HCEC 1CT (cell line): Measurements from ENCODE around the gene MYCBPAP.

Experiments
- DNase-seq: peaks from one replicate; pipeline ENCODE4 v3.0.0-alpha.2; 2017

MYCBPAP gene

DNA sequence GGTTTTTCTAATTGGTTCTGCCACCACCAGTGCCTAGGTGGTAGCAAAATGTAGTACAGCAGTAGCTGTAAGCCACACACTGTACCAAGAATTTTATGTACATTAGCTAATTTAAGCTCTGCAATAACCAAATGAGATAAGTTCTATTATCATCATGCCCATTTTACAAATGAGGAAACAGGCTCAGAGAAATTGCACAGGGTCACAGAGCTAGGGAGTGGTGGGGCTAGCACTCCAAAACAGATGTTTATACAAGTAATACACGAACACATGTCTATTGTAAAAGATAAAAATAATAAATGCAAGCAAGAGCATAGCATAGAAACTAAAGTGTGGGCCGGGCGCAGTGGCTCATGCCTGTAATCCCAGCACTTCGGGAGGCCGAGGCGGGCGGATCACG is 16.0 kb upstream of the MYCBPAP start:
- DNase-seq, result no peak

DNA sequence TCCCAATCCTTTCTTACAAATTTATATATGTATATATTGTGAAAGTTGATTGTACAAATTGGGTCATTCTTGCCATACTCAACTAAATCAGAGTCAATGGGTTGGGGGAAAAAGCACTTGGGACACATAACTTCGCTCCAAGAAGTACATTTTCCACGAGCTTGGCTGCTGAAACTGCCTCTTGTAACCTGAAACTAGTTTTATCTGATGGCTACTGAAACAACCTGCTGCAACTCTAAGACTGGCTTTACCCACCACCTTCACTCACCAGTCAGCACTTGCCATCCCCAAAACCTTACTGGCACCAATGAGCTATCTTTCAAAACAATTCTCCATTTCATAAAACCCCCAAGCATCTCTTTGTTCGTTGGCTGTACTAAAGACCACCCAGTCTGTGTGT is 14.5 kb upstream of the MYCBPAP start:
- DNase-seq, result no peak

DNA sequence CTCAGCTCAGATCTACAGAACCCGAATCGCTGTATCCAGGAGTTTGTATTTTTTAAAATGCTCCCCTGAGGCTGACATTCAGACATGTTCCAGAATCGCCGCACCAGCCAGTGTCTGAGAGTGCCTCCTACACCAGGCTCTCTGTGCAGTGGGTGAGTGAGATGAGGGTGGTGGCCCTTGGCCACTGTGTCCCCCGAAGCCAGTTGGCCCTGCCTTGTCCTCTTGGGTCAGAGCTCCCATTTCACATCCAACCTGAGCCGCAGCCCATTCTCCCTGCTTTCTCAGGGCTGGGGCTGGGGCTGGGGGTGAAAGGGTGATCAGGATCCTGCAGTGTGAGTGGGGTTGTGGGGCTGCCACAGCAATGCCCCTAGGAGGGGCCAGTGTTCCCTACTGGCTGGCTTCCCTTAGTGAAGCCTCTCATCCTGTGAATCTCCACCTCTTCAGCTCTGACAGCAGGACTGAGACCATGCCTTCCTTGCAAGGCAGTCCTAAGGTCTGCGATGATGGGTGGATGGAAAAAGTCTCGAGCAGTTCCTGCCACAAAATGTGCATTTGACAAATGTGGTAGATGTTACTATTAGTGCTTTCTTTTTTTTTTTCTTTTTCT is 12.9 kb upstream of the MYCBPAP start:
- DNase-seq, result no peak

DNA sequence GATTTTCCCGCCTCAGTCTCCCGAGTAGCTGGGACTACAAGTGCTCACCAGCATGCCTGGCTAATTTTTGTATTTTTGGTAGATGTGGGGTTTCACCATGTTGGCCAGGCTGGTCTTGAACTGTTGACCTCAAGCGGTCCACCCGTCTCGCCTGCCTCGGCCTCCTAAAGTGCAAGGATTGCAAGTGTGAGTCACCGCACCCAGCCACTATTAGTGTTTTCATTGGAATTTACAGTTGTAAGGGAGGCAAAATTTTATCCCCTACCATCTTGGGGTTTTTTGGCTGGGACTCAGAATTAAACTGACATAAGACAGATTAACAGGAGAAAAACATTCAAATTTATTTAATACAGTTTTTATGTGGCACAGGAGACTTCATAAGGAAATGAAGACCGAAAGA is 12.3 kb upstream of the MYCBPAP start:
- DNase-seq, result peak; percentile 65

DNA sequence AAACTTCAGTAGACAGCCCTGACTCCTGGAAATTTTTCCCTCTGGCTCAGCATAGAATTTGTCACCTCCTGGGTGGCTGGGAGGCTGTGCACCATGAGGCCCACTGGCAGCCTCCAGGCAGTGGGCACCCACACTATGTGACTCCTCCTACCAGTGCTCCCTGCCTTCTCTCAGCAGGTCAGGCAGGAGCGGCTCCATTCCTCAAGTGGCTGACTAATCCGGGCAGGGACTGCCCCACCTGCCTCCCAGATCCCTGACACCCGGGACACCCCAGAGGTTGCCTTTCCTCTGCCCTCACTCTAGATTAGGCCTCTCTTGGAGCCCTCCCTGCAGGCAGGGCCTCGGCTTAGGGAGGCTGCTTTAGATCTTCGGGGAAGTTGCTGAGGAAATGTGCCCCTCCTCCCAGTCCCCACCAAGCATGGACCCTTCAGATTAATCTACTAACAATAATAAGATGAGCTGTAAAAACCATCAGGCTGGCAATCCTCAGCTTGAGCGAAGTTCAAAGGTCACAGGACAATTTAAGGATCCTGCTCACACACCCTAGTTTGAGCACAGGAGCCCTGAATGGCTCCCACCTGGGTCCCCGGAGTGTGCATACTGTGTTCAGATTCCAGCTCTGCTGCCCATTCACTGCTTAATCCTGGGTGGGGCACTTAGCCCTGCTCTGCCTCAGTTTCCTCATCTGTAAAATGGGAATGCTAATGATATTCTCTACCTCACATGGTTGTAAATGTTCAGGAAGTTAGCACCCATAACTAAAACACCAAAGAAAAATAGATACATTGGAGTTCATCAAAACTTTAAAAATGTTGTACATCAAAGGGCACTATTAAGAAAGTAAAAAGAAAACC is 10.0 kb upstream of the MYCBPAP start:
- no peak for DNase-seq

DNA sequence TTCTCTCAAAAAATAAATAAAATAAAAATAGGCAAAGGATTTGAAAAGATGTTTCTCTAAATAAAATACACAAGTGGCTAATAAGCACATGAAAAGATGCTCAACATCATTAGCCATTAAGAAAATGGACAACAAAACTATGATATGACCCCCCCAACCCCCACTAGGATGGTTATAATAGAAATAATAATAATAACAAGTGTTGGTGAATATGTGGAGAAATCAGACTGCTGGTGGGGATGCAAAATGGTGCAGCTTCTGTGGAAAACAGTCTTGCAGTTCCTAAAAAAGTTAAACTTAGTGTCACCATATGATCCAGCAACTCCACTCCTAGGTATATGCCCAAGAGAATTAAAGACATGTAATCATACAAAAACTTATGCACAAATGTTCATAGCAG is 9.0 kb upstream of the MYCBPAP start:
- DNase-seq, result no peak

DNA sequence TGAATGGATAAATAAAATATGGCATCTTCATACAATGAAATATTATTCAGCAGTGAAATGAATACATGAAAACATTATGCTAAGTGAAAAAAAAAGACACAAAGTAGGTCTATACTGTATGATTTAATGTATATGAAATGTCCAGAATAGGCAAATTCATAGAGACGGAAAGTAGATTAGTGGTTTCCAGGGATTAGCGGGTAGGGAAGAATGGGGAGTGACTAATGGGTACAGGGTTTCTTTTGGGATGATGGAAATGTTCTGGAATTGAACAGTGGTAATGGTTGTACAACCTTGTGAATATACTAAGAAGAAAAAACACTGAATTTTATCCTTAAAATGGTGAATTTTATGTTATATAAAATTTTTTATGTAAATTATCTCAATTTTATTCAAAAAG is 8.5 kb upstream of the MYCBPAP start:
- DNase-seq, result peak; percentile 68

DNA sequence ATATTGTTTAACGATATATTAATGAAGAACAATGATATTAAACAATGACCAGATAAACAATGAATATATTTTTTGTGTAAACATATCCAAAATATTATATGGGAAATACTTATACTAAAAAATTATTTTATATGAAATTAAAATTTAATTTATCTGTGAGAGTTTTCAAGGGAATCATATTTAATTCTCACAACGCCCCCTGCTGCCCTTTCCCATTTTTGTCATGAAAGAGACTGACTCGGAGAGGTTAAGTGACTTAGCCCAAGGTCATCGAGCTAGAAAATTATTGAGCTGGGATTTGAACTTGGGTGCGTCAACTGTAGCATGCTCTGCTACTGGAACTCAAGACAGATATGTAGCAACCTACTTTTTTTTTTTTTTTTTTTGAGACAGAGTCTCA is 7.2 kb upstream of the MYCBPAP start:
- peak; percentile 26 for DNase-seq

DNA sequence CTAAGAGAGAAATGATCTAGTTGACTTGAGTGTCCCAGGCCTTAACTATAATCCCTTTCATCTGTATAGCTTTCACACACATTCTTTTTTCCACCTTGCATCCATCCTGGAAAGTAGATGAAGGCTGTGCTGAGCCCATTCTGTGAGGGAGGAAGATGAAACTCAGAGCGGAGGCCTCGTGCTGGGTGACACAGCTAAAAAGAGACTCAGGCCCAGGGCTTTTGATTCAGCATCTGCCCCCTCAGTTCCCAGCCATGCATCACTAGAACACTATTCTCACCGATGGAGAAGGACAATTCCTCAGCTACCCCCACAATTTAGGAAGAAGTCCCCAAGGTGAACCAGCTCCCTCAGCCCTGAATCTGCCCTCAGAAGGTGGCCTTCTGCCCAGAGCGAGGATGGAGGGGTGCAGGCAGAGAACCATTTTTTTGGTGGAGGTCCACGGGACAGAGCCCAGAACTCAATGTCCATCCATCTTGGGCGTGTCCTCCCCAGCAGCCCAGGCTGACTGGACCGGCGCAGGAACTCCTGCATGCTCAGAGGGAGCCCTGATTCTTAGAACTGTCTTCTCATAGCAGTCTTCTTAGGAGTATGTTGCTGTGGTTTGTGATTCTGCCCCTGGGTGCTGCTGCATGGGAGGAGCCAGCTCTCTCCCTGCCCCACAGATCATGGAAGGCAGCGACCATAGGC is 5.8 kb upstream of the MYCBPAP start:
- no peak for DNase-seq

DNA sequence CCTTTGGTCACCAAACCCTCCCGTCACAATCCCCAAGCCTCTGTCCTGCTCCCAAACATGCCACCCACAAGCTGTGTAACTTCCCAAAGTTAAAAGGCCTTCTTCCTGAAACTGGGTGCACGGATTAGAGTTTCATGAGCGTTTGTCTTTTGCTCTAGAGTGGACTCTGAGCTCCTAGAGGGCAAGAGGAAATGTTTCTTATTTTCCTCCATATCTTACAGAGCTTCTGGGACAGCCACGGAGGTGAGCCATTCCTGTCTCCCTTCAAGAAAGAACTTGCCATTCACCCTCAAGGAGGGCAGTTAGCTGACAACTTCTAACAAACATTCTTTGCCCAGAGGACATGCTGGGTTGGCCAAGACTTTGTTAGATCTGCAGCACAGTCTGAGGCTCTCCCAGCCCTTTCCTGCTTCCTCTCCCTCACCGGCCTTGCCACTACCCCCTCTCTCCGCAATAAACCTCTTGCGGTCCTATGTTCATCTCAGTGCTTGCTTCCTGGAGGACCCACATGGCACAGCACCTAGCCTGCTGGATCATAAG is 2.6 kb upstream of the MYCBPAP start:
- DNase-seq, result no peak

DNA sequence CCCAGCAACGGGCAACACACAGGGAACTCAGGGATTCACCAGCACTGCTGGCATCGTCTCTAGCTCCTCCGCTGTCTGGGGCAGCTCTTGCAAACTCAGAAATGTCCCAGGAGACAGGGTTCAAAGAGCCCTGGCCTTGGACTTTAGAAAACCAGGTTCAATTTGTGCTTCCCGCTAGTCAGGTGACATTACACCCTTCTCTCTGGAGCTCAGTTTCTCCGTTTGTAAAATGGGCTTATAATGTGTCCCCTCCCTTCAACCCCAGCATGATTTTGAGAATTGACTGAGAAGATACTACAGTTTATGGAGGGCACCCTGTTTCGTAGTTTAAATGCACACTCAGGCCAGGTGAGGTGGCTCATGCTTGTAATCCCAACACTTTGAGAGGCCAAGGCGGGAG is 1.9 kb upstream of the MYCBPAP start:
- DNase-seq, result no peak

DNA sequence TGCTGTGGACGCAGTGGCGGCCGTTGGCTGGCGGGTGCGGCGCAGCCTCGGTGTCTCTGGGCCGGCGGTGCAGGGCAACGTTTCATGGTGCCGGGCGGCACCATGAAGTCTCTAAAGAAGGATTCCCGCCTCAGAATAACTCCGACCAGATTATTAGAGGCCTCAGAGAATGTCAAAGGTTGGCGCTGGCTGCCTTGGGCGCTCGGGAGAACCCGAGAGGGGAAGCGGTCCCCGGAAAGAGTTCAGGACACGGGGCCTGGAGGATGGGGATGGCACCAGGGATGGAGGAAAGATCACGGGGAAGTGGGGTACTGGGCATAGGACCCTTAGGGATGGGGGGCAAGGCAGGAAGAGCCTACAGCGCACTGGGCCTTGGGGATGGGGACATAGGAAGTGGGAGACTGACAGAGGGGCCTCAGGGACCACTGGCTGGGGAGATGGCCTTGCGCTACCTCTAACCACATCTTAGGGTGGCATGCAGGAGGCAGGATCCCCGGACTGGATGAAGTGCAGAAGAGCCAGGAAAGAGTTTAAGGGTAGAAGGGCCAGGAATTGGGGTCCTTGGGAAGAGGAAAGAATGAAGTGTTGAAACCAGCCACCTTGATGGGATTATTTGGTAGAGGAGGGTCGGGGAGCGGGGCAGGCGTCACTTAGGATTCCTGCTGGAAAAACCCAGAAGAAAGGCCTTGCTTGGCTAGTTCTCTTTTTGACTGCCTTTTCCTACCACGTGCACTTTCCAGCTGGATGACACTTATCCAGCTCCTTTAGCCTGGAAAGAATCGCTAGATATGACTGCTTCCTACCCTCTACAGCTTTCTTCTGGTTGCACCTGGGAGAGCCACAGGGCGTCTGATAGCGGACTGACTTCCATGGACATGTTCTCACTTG is 578 bp downstream of the MYCBPAP start:
- DNase-seq, result no peak

DNA sequence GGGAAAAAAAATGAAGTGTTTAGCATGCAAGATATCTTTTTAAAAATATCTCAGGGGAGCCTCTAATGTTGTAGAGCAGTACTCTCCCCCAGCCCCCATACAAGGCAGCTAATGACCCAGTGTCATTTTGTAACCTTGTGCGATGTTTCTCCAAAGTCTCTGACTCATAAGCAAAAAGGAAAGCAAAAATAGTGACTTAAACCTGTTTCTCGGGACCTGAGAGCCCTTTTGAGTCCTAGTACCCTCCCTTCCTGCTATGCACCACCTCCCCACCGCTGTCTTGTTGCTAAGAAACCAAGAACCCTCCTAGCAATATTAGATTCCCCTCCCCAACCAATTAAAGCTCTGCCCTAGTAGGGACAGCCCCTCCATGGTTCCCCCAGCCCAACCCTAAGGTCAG is 2.8 kb downstream of the MYCBPAP start:
- DNase-seq, result no peak

DNA sequence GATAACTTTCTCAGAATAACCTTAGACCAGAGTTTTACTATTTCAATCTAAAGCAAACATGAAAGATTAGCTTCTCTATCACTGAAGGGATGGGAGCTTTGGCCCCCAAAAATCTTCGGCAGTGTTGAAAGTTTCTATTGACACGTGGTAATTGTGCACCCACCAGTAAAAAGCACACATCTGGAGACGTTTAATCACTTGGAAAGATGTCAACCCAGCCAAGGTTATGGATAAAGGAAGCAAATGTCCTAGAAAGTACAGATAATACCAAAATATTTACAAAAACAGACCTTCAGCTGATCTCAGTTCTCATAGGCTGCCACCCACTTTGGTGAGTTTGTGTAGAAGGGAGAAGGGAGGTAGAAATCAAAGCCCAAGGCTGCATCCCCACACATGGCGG is 5.3 kb downstream of the MYCBPAP start:
- no peak for DNase-seq

DNA sequence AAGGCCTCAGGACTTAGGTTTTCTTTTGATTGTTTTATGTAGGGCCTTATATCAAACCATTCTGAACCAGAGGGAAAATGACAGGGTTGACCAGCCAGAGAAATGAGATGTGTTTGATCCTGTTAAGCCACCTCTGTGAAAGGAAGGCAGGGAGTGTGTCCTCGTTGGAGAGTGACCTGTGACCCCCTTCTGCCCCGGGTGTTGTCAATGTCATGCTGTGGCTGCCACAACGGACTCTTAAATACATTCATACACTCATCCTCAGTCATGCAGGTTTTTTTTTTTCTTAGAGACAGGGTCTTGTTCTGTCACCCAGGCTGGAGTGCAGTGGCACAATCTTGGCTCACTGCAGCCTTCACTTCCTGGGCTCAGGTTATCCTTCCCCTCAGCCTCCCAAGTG is 6.1 kb downstream of the MYCBPAP start:
- no peak for DNase-seq

DNA sequence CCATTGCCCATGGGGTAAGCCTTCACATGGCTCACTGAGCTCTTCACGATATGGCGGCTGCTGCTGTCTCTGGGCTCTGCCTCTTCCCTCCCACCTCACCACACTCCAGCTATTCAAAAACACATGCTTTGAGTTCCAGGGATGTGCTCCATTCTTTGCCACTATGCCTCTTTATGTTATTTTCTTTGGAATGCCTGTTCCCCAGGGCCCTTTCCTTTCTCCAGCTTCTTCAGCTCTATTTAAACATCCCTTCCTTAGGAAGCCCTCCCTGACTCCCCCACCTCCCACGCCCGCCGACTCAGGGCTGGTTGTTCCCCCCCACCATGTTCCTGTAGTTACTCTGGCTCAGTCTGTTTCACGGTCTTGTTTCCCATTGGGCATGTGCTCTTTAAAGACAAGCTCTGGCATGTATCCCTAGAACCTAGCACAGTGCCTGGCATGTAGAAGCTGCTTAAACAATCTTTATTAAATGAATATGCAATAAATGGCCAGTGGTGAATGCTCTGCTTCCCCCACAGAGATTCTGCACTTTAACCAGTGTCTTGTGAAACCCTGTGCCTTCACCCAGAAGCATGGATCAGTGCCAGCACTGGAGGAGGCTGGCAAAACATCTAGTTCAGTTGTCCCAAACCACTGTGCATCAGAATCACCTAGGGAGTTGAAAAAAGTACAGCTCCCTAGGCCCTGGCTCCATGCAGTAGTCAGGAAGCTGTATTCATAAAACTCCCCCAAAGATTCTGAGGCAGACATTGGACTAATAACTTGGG is 6.9 kb downstream of the MYCBPAP start:
- DNase-seq, result no peak

DNA sequence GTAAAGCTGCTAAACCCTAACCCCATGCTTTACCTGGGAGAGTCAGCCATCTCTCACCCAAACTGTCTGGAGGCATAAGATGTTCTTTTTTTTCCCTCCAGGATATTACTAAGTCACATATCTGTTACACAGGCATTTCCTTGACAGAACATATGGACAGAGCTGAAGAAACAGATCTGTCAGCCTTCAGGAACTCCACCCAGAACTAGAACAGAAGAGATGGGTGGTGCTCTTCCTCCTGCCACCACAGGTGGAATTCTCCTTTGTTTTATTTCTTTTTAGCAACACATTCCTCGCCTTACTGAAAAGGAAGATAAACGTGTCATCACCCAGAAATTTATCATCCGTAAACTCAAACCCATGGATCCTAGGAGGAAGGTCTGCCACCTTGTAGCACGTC is 8.8 kb downstream of the MYCBPAP start:
- DNase-seq, result no peak

DNA sequence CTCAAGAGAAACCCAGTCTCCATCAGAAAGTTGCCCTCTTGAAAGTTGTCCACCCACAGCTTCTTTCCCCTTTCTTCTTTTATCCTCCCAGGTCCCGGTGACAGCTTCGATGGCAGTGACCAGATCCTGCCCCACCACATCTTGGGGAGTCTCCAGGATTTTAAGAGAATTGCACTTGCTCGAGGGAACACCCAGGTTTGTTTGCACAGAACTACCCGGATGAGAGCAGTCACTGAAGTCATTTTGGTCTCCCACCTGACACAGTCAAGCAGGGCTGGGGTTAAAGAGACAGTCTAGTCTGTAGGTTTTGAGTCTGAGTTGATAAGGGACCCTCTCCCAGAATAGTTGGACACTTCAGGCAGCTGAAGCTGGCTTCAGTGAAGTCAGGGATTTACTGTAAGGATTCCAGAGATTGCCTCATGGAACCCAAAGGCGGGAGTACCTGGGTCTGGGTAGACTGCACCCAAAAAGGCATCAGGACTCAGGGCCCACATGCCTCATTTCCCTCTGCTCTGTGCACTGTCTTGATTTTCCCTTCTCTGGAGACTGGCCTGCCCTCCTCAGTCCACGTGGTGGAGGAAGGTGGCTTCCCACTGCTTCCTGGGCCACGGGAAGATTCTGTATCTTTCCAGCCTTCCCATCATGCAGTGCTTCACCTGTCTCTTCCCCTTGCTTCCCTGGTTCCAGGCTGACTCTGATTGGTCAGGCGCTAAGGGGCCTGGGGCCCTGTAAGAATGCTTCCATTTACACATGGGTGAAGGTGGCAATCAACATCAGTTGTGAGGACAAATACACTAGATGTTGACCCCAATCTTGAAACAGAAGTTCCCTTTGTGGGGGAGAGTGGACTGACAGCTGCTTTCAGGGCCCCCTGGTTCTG is 9.5 kb downstream of the MYCBPAP start:
- DNase-seq, result no peak

DNA sequence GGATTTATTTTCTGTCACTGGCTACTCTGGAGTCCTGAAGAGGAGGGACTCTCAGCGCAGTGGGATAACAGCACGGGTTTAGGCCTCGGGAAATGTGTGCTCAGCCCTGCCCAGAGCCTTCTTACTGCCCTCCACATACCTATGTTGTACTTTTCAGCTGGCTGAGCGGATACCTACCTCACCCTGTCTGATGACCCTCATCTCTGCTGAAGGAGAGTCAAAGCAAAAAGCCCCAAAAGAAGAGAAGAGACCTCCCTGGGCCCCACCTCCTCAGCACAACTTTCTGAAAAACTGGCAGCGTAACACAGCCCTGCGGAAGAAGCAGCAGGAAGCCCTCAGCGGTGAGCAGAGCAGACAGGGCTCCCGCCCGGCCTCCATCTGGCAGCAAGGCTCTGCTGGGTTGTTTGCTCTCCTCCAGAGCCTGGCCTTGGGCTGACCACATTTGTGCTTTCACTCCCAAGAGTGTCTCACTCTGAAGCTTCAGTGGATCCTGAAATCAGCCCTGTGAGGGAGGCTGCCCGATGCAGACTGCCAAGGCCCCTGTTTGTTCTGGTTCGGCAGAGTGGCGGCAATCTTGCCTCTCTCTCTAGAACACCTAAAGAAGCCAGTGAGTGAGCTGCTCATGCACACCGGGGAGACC is 10.3 kb downstream of the MYCBPAP start:
- DNase-seq, result no peak

DNA sequence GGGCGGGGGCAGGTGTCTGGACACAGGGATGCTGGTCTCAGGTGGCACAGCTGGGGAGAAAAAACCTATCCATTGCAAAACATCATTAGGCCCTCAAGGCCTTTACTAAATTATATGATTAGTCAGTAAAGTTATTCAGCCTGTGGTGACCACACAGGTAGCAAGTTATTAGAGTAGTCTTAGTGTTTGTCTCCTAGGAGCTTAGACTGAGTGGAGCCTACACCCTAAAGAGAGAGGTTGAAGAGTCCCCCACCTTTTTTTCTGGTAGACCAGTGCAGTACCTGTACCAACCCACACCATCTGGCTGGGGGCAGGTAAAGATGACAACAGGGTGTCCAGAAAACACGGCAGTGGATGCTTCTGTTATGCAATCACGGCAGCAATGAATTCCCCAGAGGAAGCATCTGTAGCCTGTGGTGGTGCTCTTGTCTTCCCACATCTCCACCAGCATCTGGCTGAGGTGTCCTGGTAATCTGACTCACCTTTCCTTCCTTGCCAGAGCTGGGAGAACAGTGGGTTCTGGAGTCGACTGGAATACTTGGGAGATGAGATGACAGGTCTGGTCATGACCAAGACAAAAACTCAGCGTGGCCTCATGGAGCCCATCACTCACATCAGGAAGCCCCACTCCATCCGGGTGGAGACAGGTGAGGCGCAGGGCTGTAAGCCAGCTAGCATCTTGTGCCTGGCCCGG is 11.0 kb downstream of the MYCBPAP start:
- DNase-seq, result no peak
